ENCODE measurements around the gene ERVW-1. TPM values are rescaled to one million over a fixed set of nuclear protein-coding genes. Genes with fewer than 3 reads are reported as not detected.

Gene ERVW-1
- not detected in 5 replicates for total RNA-seq (2022; extraction: Qiagen RNA extraction)

GRCh38 chr7:92477681-92478080, at the start of gene ERVW-1:
ERVW-1 (minus strand) TSS chr7:92477946; CDS start chr7:92470381, 7,565 bp downstream.

GRCh38 chr7:92447345-92448204, 30.2 kb downstream of the ERVW-1 start, which contains the start of gene GATAD1:
GATAD1 (plus strand) TSS chr7:92447482; CDS start chr7:92447730, 248 bp downstream.

Other genes with a start within 250 kb of the ERVW-1 start
- gene KRIT1, start 232.0 kb downstream of the ERVW-1 start, total RNA-seq (2022; extraction: Qiagen RNA extraction) = 21.9 to 27.4 TPM (median 25.1 TPM) in 5 replicates
- 15.4 to 20.5 TPM (median 19.8 TPM) in 5 replicates for gene ANKIB1, start 232.0 kb downstream of the ERVW-1 start, total RNA-seq (2022; extraction: Qiagen RNA extraction)
- gene GATAD1, start 30.5 kb downstream of the ERVW-1 start, total RNA-seq (2022; extraction: Qiagen RNA extraction) = 15.8 to 18.4 TPM (median 17.9 TPM) in 5 replicates
- gene PEX1, start 50.6 kb upstream of the ERVW-1 start, total RNA-seq (2022; extraction: Qiagen RNA extraction) = 5.2 to 7.0 TPM (median 5.7 TPM) in 5 replicates
- 6.0 to 7.3 TPM (median 6.2 TPM) in 5 replicates for gene RBM48, start 50.8 kb upstream of the ERVW-1 start, total RNA-seq (2022; extraction: Qiagen RNA extraction)
- gene FAM133B, start 112.4 kb upstream of the ERVW-1 start, total RNA-seq (2022; extraction: Qiagen RNA extraction) = 24.0 to 26.5 TPM (median 25.0 TPM) in 5 replicates